Lung (tissue), 12 donors: Measurements from ENCODE around the gene PBX3. TPM values are rescaled to one million over a fixed set of nuclear protein-coding genes. Genes with fewer than 3 reads are reported as not detected.

ENCODE experiments used
- ATAC-seq: fragments of 200-7000 bp; cut with Tn5 transposase; one replicate; pipeline ENCODE4 v1.9.1; 2020; ENCODE audit warnings: moderate number of reproducible peaks; ENCODE audit not compliant: insufficient read depth, low FRiP score
- DNase-seq, 3 donors: peaks; one replicate each; pipeline ENCODE4 v3.0.0-alpha.2; 2013 to 2017
- H3K27ac ChIP-seq, 2 donors: one replicate each; pipeline ENCODE4 v1.5.1; 2013; ENCODE audit warnings: mild to moderate bottlenecking in 2 of 2, moderate library complexity in 2 of 2, control low read depth in 1 of 2, inconsistent platforms in 1 of 2, low read depth in 1 of 2, low read length in 1 of 2
- H3K27me3 ChIP-seq, 3 donors: one replicate each; pipeline ENCODE4 v1.5.1; 2013; ENCODE audit warnings: low read length in 2 of 3; ENCODE audit not compliant: control insufficient read depth in 3 of 3, insufficient read depth in 3 of 3
- H3K36me3 ChIP-seq, 4 donors: one replicate each; pipeline ENCODE4 v1.5.1; 2013; ENCODE audit warnings: low read length in 4 of 4, mild to moderate bottlenecking in 1 of 4, moderate library complexity in 1 of 4; ENCODE audit not compliant: control insufficient read depth in 4 of 4, insufficient read depth in 4 of 4
- H3K4me1 ChIP-seq, 5 donors: one replicate each; pipeline ENCODE4 v1.5.1; 2013; ENCODE audit warnings: low read length in 5 of 5, mild to moderate bottlenecking in 2 of 5, moderate library complexity in 1 of 5; ENCODE audit not compliant: control insufficient read depth in 5 of 5, insufficient read depth in 5 of 5
- H3K4me3 ChIP-seq: one replicate; pipeline ENCODE4 v1.5.1; 2013; ENCODE audit warnings: mild to moderate bottlenecking, control low read depth, moderate library complexity
- H3K9ac ChIP-seq, 2 donors: one replicate each; pipeline ENCODE4 v1.5.1; 2013; ENCODE audit warnings: low read length in 2 of 2, control low read depth in 1 of 2; ENCODE audit not compliant: insufficient read depth in 1 of 2
- H3K9me3 ChIP-seq, 4 donors: one replicate each; pipeline ENCODE4 v1.5.1; 2013; ENCODE audit warnings: low read length in 3 of 4, mild to moderate bottlenecking in 1 of 4, moderate library complexity in 1 of 4; ENCODE audit not compliant: control insufficient read depth in 4 of 4, insufficient read depth in 3 of 4
- CTCF ChIP-seq: IDR thresholded peaks from 2 replicates; pipeline ENCODE4 v1.5.1; 2012; ENCODE audit warnings: mild to moderate bottlenecking; ENCODE audit errors: control extremely low read depth, extremely low read depth
- WGBS, 2 donors: extraction: QIAGEN DNeasy Blood & Tissue Kit; methylation state at CpG; one replicate each; pipeline ENCODE4 v1.1.7; 2013; 5-methylcytosine and 5-hydroxymethylcytosine counted together
- polyA plus RNA-seq, 2 donors: library from polyadenylated mRNA; stranded (reverse); fragments of 200-250 nt; gene quantifications; one replicate each; pipeline ENCODE4 v1.2.1, GENCODE V29; 2013
- total RNA-seq, 2 donors: library from RNA; depleted of rRNA in 1 of 2; stranded (reverse); fragments of >200 nt in 1 of 2; gene quantifications; one replicate each; pipeline ENCODE4 v1.2.1, GENCODE V29; 2014 to 2021
- donor health status: control.
- donor health status: control.
- donor health status: Bipolar disorder and iron deficiency.
- donor health status: healthy.
- donor health status: DM: yes; HTN: yes; CAD: no.

The PBX3 gene
- total and polyA plus RNA-seq, 4 donors = 8.6 to 60.4 (median 26.4) TPM

GRCh38 chr9:125922854-125923253 lies 175.7 kb downstream of the PBX3 start:
- no peaks in the 10 kb centered on the region for H3K36me3 ChIP-seq
- DNase-seq = no peak
- no peak overlapping the region for H3K4me3 ChIP-seq
- H3K27ac ChIP-seq = no peak overlapping the region
- no peaks in the 10 kb centered on the region for H3K9me3 ChIP-seq
- no peak for TF ChIP-seq CTCF
- peaks cover 0 to 8% (median 0%) of the 10 kb centered on the region in 5 donors for H3K4me1 ChIP-seq
- no peak for ATAC-seq
- H3K27me3 ChIP-seq = no peaks in the 10 kb centered on the region
- no peak overlapping the region for H3K9ac ChIP-seq
- 80 to 94% methylated on average over 1 of the region's 1 CpG for WGBS, 2 donors

- ATAC-seq = no peak
- WGBS, 2 donors = 89 to 90% methylated on average over 4 of the region's 4 CpGs
- no peak overlapping the region for H3K27ac ChIP-seq
Measured at GRCh38 chr9:125924351-125924750, 177.2 kb downstream of the PBX3 start.

GRCh38 chr9:125926936-125927335 lies 179.8 kb downstream of the PBX3 start:
- H3K9me3 ChIP-seq = no peaks in the 10 kb centered on the region
- peaks cover 0 to 3% (median 0%) of the 10 kb centered on the region in 5 donors for H3K4me1 ChIP-seq
- no peaks in the 10 kb centered on the region for H3K36me3 ChIP-seq
- ATAC-seq = no peak
- no peak overlapping the region for H3K9ac ChIP-seq
- WGBS, 2 donors = 98 to 100% methylated on average over 1 of the region's 1 CpG
- DNase-seq = no peak
- TF ChIP-seq CTCF = no peak
- no peaks in the 10 kb centered on the region for H3K27me3 ChIP-seq
- H3K4me3 ChIP-seq = no peak overlapping the region
- no peak overlapping the region for H3K27ac ChIP-seq

More at GRCh38 chr9:125924351-125924750, 177.2 kb downstream of the PBX3 start:
- Histone ChIP-seq H3K4me1 (peaks cover 0 to 8% (median 0%) of the 10 kb centered on the region in 5 donors), H3K4me3 (no peak overlapping the region), H3K36me3 (no peaks in the 10 kb centered on the region), H3K9me3 (no peaks in the 10 kb centered on the region), H3K9ac (no peak overlapping the region), H3K27me3 (no peaks in the 10 kb centered on the region)
- no peak for DNase-seq
- TF ChIP-seq CTCF = no peak

- H3K4me3 ChIP-seq = no peak overlapping the region
- ATAC-seq = no peak
- DNase-seq = no peak
- H3K27ac ChIP-seq = no peak overlapping the region
- H3K4me1 ChIP-seq = peaks cover 0 to 12% (median 0%) of the 10 kb centered on the region in 5 donors
- no peaks in the 10 kb centered on the region for H3K9me3 ChIP-seq
- no peaks in the 10 kb centered on the region for H3K27me3 ChIP-seq
- WGBS, 2 donors = 57 to 87% methylated on average over 2 of the region's 2 CpGs
- peaks cover 0 to 5% (median 0%) of the 10 kb centered on the region in 4 donors for H3K36me3 ChIP-seq
- no peak overlapping the region for H3K9ac ChIP-seq
- TF ChIP-seq CTCF = no peak
Measured at GRCh38 chr9:125929846-125930245, 182.7 kb downstream of the PBX3 start.
